GM19372 (cell line): Measurements from ENCODE around the gene PSMD5.
"Not testable (repeated sequence)": the region's sequence is repeated elsewhere in the genome, so short reads cannot be mapped to it uniquely, and the experiment has no call there.

ENCODE experiments used
- ATAC-seq: cut with Tn5 transposase; IDR thresholded peaks from one replicate; pipeline ENCODE4 v1.9.1; 2021; ENCODE audit warnings: mild to moderate bottlenecking, low read depth, moderate library complexity; ENCODE audit not compliant: unreplicated experiment

Gene PSMD5

DNA sequence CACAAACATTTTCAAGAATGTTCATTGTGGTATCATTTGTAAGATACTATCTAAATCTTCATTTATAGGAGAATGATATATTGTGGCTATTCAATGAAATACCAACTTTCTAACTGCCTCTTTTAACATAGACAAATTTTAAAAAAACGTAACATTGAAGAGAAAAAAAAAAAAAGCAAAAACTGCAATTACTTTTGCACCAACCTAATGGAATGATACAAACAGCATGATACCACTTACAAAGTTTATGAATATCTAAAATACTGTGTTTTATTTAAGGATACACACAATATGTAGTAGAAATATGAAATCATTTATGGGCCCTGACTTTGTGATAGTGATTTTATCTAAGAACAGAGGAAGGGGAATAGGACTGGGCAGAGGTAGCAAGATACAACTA is 24.1 kb downstream of the PSMD5 start:
- no peak for ATAC-seq

- no peak for ATAC-seq
Observed at GRCh38 chr9:120815075-120815474, 27.6 kb downstream of the PSMD5 start.

- no peak for ATAC-seq
Observed at GRCh38 chr9:120808931-120809330, 33.8 kb downstream of the PSMD5 start.

DNA sequence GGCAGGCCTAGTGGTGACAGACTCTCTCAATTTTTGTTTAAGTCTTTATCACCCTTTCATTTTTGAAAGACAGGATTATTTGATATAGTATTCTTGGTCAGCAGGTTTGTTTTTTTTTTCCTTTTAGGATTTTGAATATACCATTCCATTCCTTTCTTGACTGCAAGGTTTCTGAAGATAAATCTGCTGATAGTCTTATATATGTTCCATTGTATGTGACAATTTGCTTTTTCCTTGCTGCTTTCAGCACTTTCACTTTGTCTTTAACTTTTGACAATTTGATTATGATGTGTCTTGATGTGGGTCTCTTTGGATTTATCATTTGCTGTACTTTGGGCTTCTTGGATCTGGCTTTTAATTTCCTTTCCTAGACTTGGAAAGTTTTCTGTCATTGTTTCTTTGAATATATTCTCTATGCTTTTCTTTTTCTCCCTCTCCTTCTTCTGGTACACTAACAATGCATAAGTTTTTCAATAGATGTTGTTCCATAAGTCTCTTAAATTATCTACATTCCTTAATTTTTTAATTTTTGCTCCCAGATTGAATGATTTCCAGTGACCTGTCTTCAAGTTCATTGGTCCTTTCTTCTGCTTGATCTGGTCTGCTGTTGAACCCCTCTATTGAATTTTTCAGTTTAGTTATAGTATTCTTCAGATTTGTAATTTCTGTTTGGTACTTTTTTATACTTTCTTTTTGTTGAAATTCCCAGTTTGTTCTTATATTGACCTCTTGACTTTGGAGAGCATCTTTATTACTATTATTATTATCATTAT is 34.9 kb downstream of the PSMD5 start:
- no peak for ATAC-seq

- not testable (repeated sequence) for ATAC-seq
Observed at GRCh38 chr9:120804784-120805363, 37.8 kb downstream of the PSMD5 start.

DNA sequence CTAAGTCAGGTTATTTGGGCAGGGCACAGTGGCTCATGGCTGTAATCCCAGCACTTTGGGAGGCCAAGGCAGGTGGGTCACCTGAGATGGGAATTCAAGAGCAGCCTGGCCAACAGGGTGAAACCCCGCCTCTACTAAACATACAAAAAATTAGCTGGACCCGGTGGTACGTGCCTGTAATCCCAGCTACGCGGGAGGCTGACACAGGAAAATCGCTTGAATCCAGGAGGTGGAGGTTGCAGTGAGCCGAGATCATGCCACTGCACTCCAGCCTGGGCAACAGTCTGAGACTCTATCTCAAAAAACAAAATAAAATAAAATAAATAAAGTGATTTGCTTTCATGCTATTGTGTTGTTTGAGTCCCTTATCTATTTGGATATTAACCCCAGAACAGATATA is 41.3 kb downstream of the PSMD5 start:
- ATAC-seq, result no peak

- ATAC-seq, result peak; percentile 94
Observed at GRCh38 chr9:120792898-120793765, 49.6 kb downstream of the PSMD5 start, which contains the start of gene FBXW2. TSS of gene FBXW2 (minus strand) at chr9:120793416. CDS start at chr9:120788258, 5,158 bp downstream.

DNA sequence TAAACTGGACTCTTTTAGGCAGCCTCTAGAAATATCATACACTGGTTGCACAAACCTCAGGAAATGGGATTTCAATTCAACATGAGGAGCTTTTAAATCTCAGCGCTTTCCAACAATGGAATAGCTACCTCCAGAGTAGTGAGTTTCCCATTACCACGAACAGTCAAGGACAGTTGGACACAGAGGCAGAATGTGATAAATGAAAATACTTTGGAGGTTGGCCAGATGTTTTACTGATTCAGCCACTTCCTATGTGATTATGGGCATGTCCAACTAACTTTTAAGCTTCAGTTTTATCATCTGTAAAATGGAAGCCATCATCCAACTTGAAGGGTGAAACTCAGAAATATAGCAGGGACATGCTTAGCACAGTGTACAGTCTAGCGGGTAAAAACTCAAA is 51.6 kb downstream of the PSMD5 start:
- ATAC-seq, result no peak

- no peak for ATAC-seq
Observed at GRCh38 chr9:120787933-120788332, 54.8 kb downstream of the PSMD5 start.

- no peak for ATAC-seq
Observed at GRCh38 chr9:120783602-120784047, 59.1 kb downstream of the PSMD5 start.

- no peak for ATAC-seq
Observed at GRCh38 chr9:120781236-120781635, 61.5 kb downstream of the PSMD5 start.

GRCh38 chr9:120780367-120780766 is 62.4 kb downstream of the PSMD5 start:
- no peak for ATAC-seq

- ATAC-seq, result no peak
Observed at GRCh38 chr9:120779227-120779626, 63.5 kb downstream of the PSMD5 start.

DNA sequence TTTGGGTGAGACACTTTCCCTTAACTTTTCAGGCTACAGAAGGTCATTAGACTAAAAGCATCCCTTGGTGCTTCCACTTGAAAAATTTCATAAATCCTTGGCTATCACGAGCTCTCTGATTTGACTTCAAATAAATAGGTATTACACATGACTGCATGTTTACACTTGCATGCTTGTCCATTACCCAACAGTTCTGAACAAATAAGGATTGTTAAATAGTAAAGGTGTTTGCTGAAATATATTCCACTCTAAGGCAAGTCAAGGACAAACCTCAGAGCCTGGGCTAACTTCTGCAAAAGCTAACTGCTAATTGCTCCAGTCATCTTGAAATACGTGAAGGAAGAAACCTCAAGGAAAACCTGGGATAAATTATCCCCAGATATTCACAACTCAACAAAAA is 64.0 kb downstream of the PSMD5 start:
- no peak for ATAC-seq

DNA sequence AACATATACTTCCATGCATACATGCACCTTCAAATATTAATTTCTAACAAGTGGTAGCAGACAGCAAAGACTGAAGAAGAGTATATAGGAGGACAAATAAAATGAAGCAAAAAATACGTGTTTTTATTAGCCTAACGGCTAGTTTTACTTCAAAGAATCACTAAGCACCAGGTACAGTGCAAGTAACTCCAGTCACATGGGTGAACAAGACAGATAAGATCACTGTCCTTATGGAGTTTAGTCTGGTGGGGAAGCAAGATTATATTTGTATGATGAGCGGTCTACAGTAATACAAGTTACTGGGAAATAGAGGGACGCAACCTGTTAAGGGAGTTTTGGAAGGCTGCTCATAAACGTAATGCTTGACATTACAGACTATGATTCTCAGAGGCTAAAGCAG is 65.5 kb downstream of the PSMD5 start:
- no peak for ATAC-seq

- no peak for ATAC-seq
Observed at GRCh38 chr9:120776788-120777187, 65.9 kb downstream of the PSMD5 start.

GRCh38 chr9:120775859-120776258 is 66.9 kb downstream of the PSMD5 start:
- ATAC-seq, result no peak

DNA sequence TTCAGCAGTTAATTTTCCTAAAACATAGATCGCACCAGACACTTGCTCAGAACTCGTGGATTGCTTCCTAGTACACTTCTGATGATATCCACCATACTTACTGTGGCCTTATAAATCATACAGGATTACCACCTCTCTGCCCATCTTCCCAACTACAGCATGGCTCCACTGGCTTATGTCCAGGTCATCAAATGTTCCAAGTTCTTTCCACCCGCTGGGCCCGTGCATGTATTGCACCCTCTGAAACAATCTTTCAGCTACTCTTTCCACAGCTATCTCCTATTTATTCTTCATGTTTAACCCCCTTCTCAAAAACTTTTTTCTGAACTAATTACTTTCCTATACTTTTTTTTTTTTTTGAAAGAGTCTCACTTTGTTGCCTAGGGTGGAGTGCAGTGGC is 68.0 kb downstream of the PSMD5 start:
- ATAC-seq, result no peak

DNA sequence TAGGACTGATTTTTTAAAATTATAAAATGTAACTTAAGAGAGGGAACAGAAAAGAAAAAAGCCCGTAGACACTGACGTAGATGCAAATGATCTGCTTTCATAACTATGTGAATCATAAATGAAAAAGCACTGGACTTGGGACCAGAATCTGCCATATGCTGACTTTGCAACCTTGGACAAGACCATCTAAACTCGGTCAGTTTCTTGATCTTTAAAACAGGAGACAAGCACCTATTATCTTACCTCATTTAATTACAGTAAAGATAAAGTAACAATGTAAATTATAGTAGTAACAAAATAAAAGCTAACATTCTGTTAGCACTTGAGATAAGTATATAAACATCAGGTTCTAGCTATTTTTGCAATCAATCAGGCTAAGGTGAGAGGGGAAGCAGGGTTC is 69.5 kb downstream of the PSMD5 start:
- ATAC-seq, result no peak

DNA sequence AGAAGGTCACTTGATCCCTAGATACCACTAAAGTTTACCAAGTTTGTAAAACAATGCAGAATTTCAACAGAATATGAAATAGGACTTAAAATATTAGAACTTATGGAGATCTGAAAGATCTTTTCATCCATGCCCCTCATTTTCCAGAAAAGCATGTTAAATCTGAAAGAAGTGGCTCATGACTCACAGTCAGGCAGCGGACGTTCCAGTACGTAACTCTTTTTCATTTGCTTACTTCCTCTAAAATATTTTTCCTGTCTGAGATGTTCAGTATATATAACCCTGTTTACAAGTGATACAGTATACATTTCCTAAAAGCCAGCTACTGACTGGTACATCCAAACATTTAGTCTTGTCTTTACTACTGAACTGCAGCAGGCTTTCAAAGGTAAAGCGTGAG is 71.8 kb downstream of the PSMD5 start:
- no peak for ATAC-seq

- ATAC-seq, result no peak
Observed at GRCh38 chr9:120768886-120769285, 73.8 kb downstream of the PSMD5 start.
